B cell (primary cell): Measurements from ENCODE around the gene ULK4. TPM values are rescaled to one million over a fixed set of nuclear protein-coding genes. Genes with fewer than 3 reads are reported as not detected.

Experiments
- ATAC-seq: fragments of 200-7000 bp; cut with Tn5 transposase; one replicate; pipeline ENCODE4 v1.10.0; 2021; ENCODE audit warnings: low read depth, mild to moderate bottlenecking, moderate number of reproducible peaks, moderate library complexity
- CTCF ChIA-PET: fragments of 350-600 bp; sonication (Branson Sonifier 250); formaldehyde crosslinking; loops from one replicate; lab custom pipeline; 2021; ENCODE audit warnings: antibody characterized with exemption, inconsistent platforms; lab: Charles Lee
- POLR2A ChIA-PET: fragments of 350-600 bp; sonication (Branson Sonifier 250); formaldehyde crosslinking; loops from one replicate; lab custom pipeline; 2021; ENCODE audit warnings: antibody characterized with exemption; lab: Charles Lee
- DNase-seq: peaks from one replicate; pipeline ENCODE4 v3.0.0; 2013
- H2AFZ ChIP-seq: 2 replicates; pipeline ENCODE4 v1.6.1; 2012; ENCODE audit warnings: mild to moderate bottlenecking, low read depth, low read length; ENCODE audit not compliant: insufficient read depth, poor library complexity, severe bottlenecking
- H3K27ac ChIP-seq, 2 donors: 1 replicate in 1 of 2; 2 replicates in 1 of 2; pipeline ENCODE4 v1.5.1; 2012 to 2013; ENCODE audit warnings: low read length in 2 of 2, mild to moderate bottlenecking in 2 of 2, moderate library complexity in 1 of 2
- H3K27me3 ChIP-seq, 4 experiments: fragments of 200-600 bp in 1 of 4; sonication (generic) in 1 of 4; replicated peaks in 1 of 4; 1 replicate in 2 of 4; 2 replicates in 2 of 4; pipeline versions ENCODE4 v1.6.1 to v1.7.0; 2013 to 2016; ENCODE audit warnings: low read length in 3 of 4, mild to moderate bottlenecking in 2 of 4, mixed read lengths in 1 of 4, moderate library complexity in 1 of 4; ENCODE audit not compliant: insufficient read depth in 4 of 4, control insufficient read depth in 3 of 4; ENCODE audit errors: control extremely low read depth in 1 of 4
- H3K36me3 ChIP-seq, 2 experiments: replicated peaks in 1 of 2; 1 replicate in 1 of 2; 2 replicates in 1 of 2; pipeline versions ENCODE4 v1.6.1 to v1.7.1; 2013; ENCODE audit warnings: low read length in 1 of 2; ENCODE audit not compliant: insufficient read depth in 2 of 2, control insufficient read depth in 1 of 2; ENCODE audit errors: control extremely low read depth in 1 of 2, extremely low read depth in 1 of 2
- H3K4me1 ChIP-seq, 2 donors: fragments of 200-600 bp in 1 of 2; sonication (generic) in 1 of 2; 1 replicate in 1 of 2; 2 replicates in 1 of 2; pipeline versions ENCODE4 v1.5.1 to v1.6.1; 2013 to 2017; ENCODE audit warnings: low read length in 2 of 2; ENCODE audit not compliant: control insufficient read depth in 2 of 2, insufficient read depth in 2 of 2
- H3K4me2 ChIP-seq: replicated peaks from 2 replicates; pipeline ENCODE3; 2012; ENCODE audit warnings: mild to moderate bottlenecking, low read depth, low read length; ENCODE audit not compliant: poor library complexity, severe bottlenecking
- H3K4me3 ChIP-seq, 5 experiments: fragments of 200-600 bp in 1 of 5; sonication (generic) in 1 of 5; 1 replicate in 3 of 5; 2 replicates in 2 of 5; pipeline versions ENCODE4 v1.5.1 to v1.7.0; 2011 to 2016; ENCODE audit warnings: low read length in 4 of 5, mild to moderate bottlenecking in 4 of 5, low read depth in 2 of 5, control low read depth in 1 of 5, moderate library complexity in 1 of 5; ENCODE audit not compliant: insufficient read depth in 1 of 5; ENCODE audit errors: control extremely low read depth in 1 of 5, extremely low read depth in 1 of 5
- H3K79me2 ChIP-seq: fragments of 200-600 bp; sonication (generic); one replicate; pipeline ENCODE4 v1.6.0; 2016; ENCODE audit warnings: low read length; ENCODE audit not compliant: control insufficient read depth, insufficient read depth
- H3K9ac ChIP-seq: fragments of 200-600 bp; sonication (generic); 2 replicates; pipeline ENCODE4 v1.6.1; 2017; ENCODE audit warnings: mild to moderate bottlenecking, low read length, moderate library complexity
- H3K9me3 ChIP-seq, 3 donors: one replicate each; pipeline versions ENCODE4 v1.6.1 to v1.7.1; 2013; ENCODE audit warnings: low read length in 2 of 3; ENCODE audit not compliant: control insufficient read depth in 2 of 3, insufficient read depth in 1 of 3; ENCODE audit errors: control extremely low read depth in 1 of 3
- H4K20me1 ChIP-seq: 2 replicates; pipeline ENCODE4 v1.6.0; 2012; ENCODE audit warnings: mild to moderate bottlenecking, low read length; ENCODE audit not compliant: insufficient read depth, control insufficient read depth, poor library complexity, severe bottlenecking
- H3K27ac Mint-ChIP-seq: one replicate; pipeline ENCODE4 v1.8.0; 2021; ENCODE audit warnings: mixed read lengths
- H3K27me3 Mint-ChIP-seq: one replicate; pipeline ENCODE4 v1.8.0; 2021; ENCODE audit warnings: mixed read lengths
- H3K4me1 Mint-ChIP-seq: one replicate; pipeline ENCODE4 v1.8.0; 2021; ENCODE audit warnings: mixed read lengths
- H3K4me3 Mint-ChIP-seq: one replicate; pipeline ENCODE4 v1.8.0; 2021; ENCODE audit warnings: mixed read lengths
- H3K9me3 Mint-ChIP-seq: one replicate; pipeline ENCODE4 v1.8.0; 2022; ENCODE audit warnings: mixed read lengths; ENCODE audit not compliant: insufficient read depth
- CTCF ChIP-seq: fragments of 200-600 bp; IDR thresholded peaks from one replicate; pipeline ENCODE4 v1.8.0; 2022; ENCODE audit warnings: antibody characterized with exemption, mild to moderate bottlenecking
- EZH2 ChIP-seq: IDR thresholded peaks from 2 replicates; pipeline ENCODE4 v1.6.1; 2012; ENCODE audit warnings: borderline replicate concordance, low read depth, mild to moderate bottlenecking, moderate library complexity, low read length; ENCODE audit not compliant: insufficient read depth, poor library complexity, severe bottlenecking
- WGBS: methylation state at CpG from one replicate; pipeline ENCODE4 v1.1.5; 2013; ENCODE audit warnings: missing lambda C conversion rate; ENCODE audit not compliant: insufficient coverage; 5-methylcytosine and 5-hydroxymethylcytosine counted together
- intact Hi-C: fragments of 100-400 bp; cut with micrococcal nuclease; formaldehyde crosslinking; loops from one replicate; pipeline ENCODE4 v1.10.0; 2022
- polyA plus RNA-seq: library from polyadenylated mRNA; depleted of rRNA; stranded (reverse); fragments of >200 nt; gene quantifications from 2 replicates; pipeline ENCODE4 v1.2.3, GENCODE V29; 2012
- total RNA-seq, 2 donors: library from RNA; stranded (reverse); fragments of 120-200 nt in 1 of 2; gene quantifications; 1 replicate in 1 of 2; 2 replicates in 1 of 2; pipeline versions ENCODE4 v1.2.3 to v1.2.4, GENCODE V29; 2013 to 2022

The ULK4 gene
- total and polyA plus RNA-seq, 2 donors (not counting 1 experiment from before 2014, with no cell fraction given): 5.2 to 33.7 TPM

GRCh38 chr3:41290306-41290705 is 671.6 kb downstream of the ULK4 start:
- H3K36me3 ChIP-seq: no peaks in the 10 kb centered on the region
- DNase-seq (no peak), ATAC-seq (no peak)
- H3K4me1 ChIP-seq: no peaks in the 10 kb centered on the region
- no peak overlapping the region for H2AFZ ChIP-seq
- intact Hi-C loops: no loop called here
- H4K20me1 ChIP-seq: no peaks in the 10 kb centered on the region
- H3K27me3 Mint-ChIP-seq: no peaks in the 10 kb centered on the region
- ChIA-PET CTCF (no interaction called here), POLR2A (no interaction called here)
- H3K4me1 Mint-ChIP-seq: no peaks in the 10 kb centered on the region
- no peak overlapping the region for H3K4me2 ChIP-seq
- no peaks in the 10 kb centered on the region for H3K9me3 ChIP-seq
- H3K27ac ChIP-seq: no peak overlapping the region
- H3K4me3 Mint-ChIP-seq: no peak overlapping the region
- no peaks in the 10 kb centered on the region for H3K9me3 Mint-ChIP-seq
- no peak for TF ChIP-seq EZH2
- TF ChIP-seq CTCF: no peak
- H3K27me3 ChIP-seq: no peaks in the 10 kb centered on the region
- WGBS: 100% methylated on average over 2 of the region's 2 CpGs
- no peak overlapping the region for H3K4me3 ChIP-seq
- H3K79me2 ChIP-seq: no peaks in the 10 kb centered on the region
- H3K27ac Mint-ChIP-seq: no peak overlapping the region
- no peak overlapping the region for H3K9ac ChIP-seq

- ChIA-PET POLR2A (no interaction called here), CTCF (no interaction called here)
- Histone ChIP-seq H3K9ac (no peak overlapping the region), H3K79me2 (no peaks in the 10 kb centered on the region), H3K4me3 (no peak overlapping the region), H3K4me2 (no peak overlapping the region), H3K27me3 (no peaks in the 10 kb centered on the region), H3K27ac (no peak overlapping the region), H4K20me1 (no peaks in the 10 kb centered on the region), H3K36me3 (no peaks in the 10 kb centered on the region), H3K9me3 (no peaks in the 10 kb centered on the region), H2AFZ (no peak overlapping the region), H3K4me1 (no peaks in the 10 kb centered on the region)
- H3K27ac Mint-ChIP-seq: no peak overlapping the region
- intact Hi-C loops: no loop called here
- no peaks in the 10 kb centered on the region for H3K4me1 Mint-ChIP-seq
- ATAC-seq (no peak), DNase-seq (no peak)
- no peak overlapping the region for H3K4me3 Mint-ChIP-seq
- H3K27me3 Mint-ChIP-seq: no peaks in the 10 kb centered on the region
- WGBS: 79% methylated on average over 2 of the region's 8 CpGs
- no peaks in the 10 kb centered on the region for H3K9me3 Mint-ChIP-seq
- no peak for TF ChIP-seq EZH2
- no peak for TF ChIP-seq CTCF
Observed at GRCh38 chr3:41288785-41289184, 673.1 kb downstream of the ULK4 start.
